GM18861 (cell line): ENCODE measurements around the gene EPG5.
"Not testable (repeated sequence)": the region's sequence is repeated elsewhere in the genome, so short reads cannot be mapped to it uniquely, and the experiment has no call there.

ENCODE experiments used
- ATAC-seq: cut with Tn5 transposase; IDR thresholded peaks from one replicate; pipeline ENCODE4 v1.9.1; 2021; ENCODE audit not compliant: unreplicated experiment

EPG5 gene

GRCh38 chr18:45841765-45842442 lies 125.2 kb downstream of the EPG5 start:
- no peak for ATAC-seq

GRCh38 chr18:45841060-45841764 lies 125.9 kb downstream of the EPG5 start:
- no peak for ATAC-seq

- peak; percentile 56 for ATAC-seq
Measured at GRCh38 chr18:45839414-45840395, 127.4 kb downstream of the EPG5 start.

- ATAC-seq, result no peak
Measured at GRCh38 chr18:45838302-45839070, 128.6 kb downstream of the EPG5 start.

GRCh38 chr18:45837283-45838070 lies 129.7 kb downstream of the EPG5 start:
- ATAC-seq, result no peak

- ATAC-seq, result no peak
Measured at GRCh38 chr18:45836242-45837205, 130.6 kb downstream of the EPG5 start.

GRCh38 chr18:45835057-45835636 lies 132.0 kb downstream of the EPG5 start:
- no peak for ATAC-seq

- ATAC-seq, result no peak
Measured at GRCh38 chr18:45834306-45834705, 132.8 kb downstream of the EPG5 start.

GRCh38 chr18:45833846-45834245 lies 133.3 kb downstream of the EPG5 start:
- no peak for ATAC-seq

- no peak for ATAC-seq
Measured at GRCh38 chr18:45830917-45831316, 136.2 kb downstream of the EPG5 start.

- ATAC-seq, result no peak
Measured at GRCh38 chr18:45829855-45830254, 137.3 kb downstream of the EPG5 start.

- ATAC-seq, result no peak
Measured at GRCh38 chr18:45828917-45829811, 138.0 kb downstream of the EPG5 start.

GRCh38 chr18:45826716-45827115 lies 140.4 kb downstream of the EPG5 start:
- not testable (repeated sequence) for ATAC-seq

- no peak for ATAC-seq
Measured at GRCh38 chr18:45826084-45826483, 141.0 kb downstream of the EPG5 start.

- ATAC-seq, result no peak
Measured at GRCh38 chr18:45825258-45826044, 141.7 kb downstream of the EPG5 start, which contains the start of gene SIGLEC15. TSS of gene SIGLEC15 (plus strand) at chr18:45825675. CDS start at chr18:45825729, 54 bp downstream.

GRCh38 chr18:45821711-45822110 lies 145.4 kb downstream of the EPG5 start:
- no peak for ATAC-seq
